HG03442 (cell line): ENCODE measurements around the gene FCRL5.

Source experiments
- ATAC-seq: cut with Tn5 transposase; IDR thresholded peaks from one replicate; pipeline ENCODE4 v1.9.1; 2021; ENCODE audit warnings: mild to moderate bottlenecking, moderate library complexity; ENCODE audit not compliant: unreplicated experiment

Gene FCRL5

GRCh38 chr1:157532569-157532968, 19.7 kb downstream of the FCRL5 start:
- no peak for ATAC-seq

GRCh38 chr1:157523774-157524493, 28.4 kb downstream of the FCRL5 start:
- peak; percentile 77 for ATAC-seq

GRCh38 chr1:157521056-157521455, 31.3 kb downstream of the FCRL5 start:
- no peak for ATAC-seq

GRCh38 chr1:157520386-157520935, 31.9 kb downstream of the FCRL5 start:
- no peak for ATAC-seq

GRCh38 chr1:157519451-157519850, 32.9 kb downstream of the FCRL5 start:
- no peak for ATAC-seq

GRCh38 chr1:157517016-157517415, 35.3 kb downstream of the FCRL5 start:
- no peak for ATAC-seq

- no peak for ATAC-seq
Observed at GRCh38 chr1:157515709-157516108, 36.6 kb downstream of the FCRL5 start.

GRCh38 chr1:157515141-157515540, 37.2 kb downstream of the FCRL5 start:
- ATAC-seq = no peak

- ATAC-seq = peak; percentile 47
Observed at GRCh38 chr1:157512036-157512969, 40.0 kb downstream of the FCRL5 start.

- ATAC-seq = no peak
Observed at GRCh38 chr1:157509546-157510232, 42.6 kb downstream of the FCRL5 start.

- ATAC-seq = peak; percentile 89
Observed at GRCh38 chr1:157505481-157506272, 46.6 kb downstream of the FCRL5 start.

- ATAC-seq = no peak
Observed at GRCh38 chr1:157504646-157505045, 47.7 kb downstream of the FCRL5 start.

GRCh38 chr1:157499521-157499920, 52.8 kb downstream of the FCRL5 start:
- no peak for ATAC-seq

GRCh38 chr1:157498736-157499090, 53.6 kb downstream of the FCRL5 start:
- no peak for ATAC-seq

GRCh38 chr1:157497987-157498735, 54.2 kb downstream of the FCRL5 start:
- ATAC-seq = no peak

GRCh38 chr1:157497284-157497683, 55.0 kb downstream of the FCRL5 start:
- ATAC-seq = no peak

- no peak for ATAC-seq
Observed at GRCh38 chr1:157496121-157496526, 56.2 kb downstream of the FCRL5 start.

GRCh38 chr1:157495285-157495684, 57.0 kb downstream of the FCRL5 start:
- no peak for ATAC-seq

GRCh38 chr1:157494093-157494492, 58.2 kb downstream of the FCRL5 start:
- ATAC-seq = no peak
